Osteocyte (in vitro differentiated cells): Measurements from ENCODE around the gene DZIP1. TPM values are rescaled to one million over a fixed set of nuclear protein-coding genes. Genes with fewer than 3 reads are reported as not detected.

Experiments used
- DNase-seq: peaks from one replicate; pipeline ENCODE4 v3.0.0; 2021; ENCODE audit warnings: mixed read lengths; ENCODE audit not compliant: unreplicated experiment; ENCODE audit errors: extremely low spot score
- H3K27ac Mint-ChIP-seq: one replicate; pipeline ENCODE4 v1.8.0; 2021; ENCODE audit warnings: mild to moderate bottlenecking, mixed read lengths; ENCODE audit not compliant: unreplicated experiment
- H3K27me3 Mint-ChIP-seq: one replicate; pipeline ENCODE4 v1.8.0; 2021; ENCODE audit warnings: mixed read lengths; ENCODE audit not compliant: unreplicated experiment
- H3K36me3 Mint-ChIP-seq: one replicate; pipeline ENCODE4 v1.8.0; 2021; ENCODE audit warnings: mixed read lengths; ENCODE audit not compliant: unreplicated experiment
- H3K4me1 Mint-ChIP-seq: one replicate; pipeline ENCODE4 v1.8.0; 2021; ENCODE audit warnings: mixed read lengths; ENCODE audit not compliant: unreplicated experiment
- H3K4me3 Mint-ChIP-seq: one replicate; pipeline ENCODE4 v1.8.0; 2021; ENCODE audit warnings: mild to moderate bottlenecking, moderate library complexity, mixed read lengths; ENCODE audit not compliant: unreplicated experiment
- H3K9me3 Mint-ChIP-seq: one replicate; pipeline ENCODE4 v1.8.0; 2021; ENCODE audit warnings: mixed read lengths; ENCODE audit not compliant: unreplicated experiment
- CTCF ChIP-seq: fragments of 200-600 bp; sonication (generic); IDR thresholded peaks from 2 replicates; pipeline ENCODE4 v1.5.0; 2021; ENCODE audit warnings: antibody characterized with exemption, mild to moderate bottlenecking, moderate library complexity
- total RNA-seq: library from RNA; stranded (reverse); gene quantifications from 2 replicates; pipeline ENCODE4 v1.2.1, GENCODE V29; 2021

DZIP1 gene
- total RNA-seq, 1 donor from 2014 or later, result 50.8 TPM

GRCh38 chr13:95643571-95643935 lies 953 bp downstream of the DZIP1 start:
- no peak for DNase-seq
- peaks cover 39% of the 10 kb centered on the region for H3K4me1 Mint-ChIP-seq
- H3K4me3 Mint-ChIP-seq, result peak overlapping the region; percentile 95
- no peaks in the 10 kb centered on the region for H3K9me3 Mint-ChIP-seq
- H3K27ac Mint-ChIP-seq, result peak overlapping the region; percentile 97
- peaks cover 18% of the 10 kb centered on the region for H3K36me3 Mint-ChIP-seq
- TF ChIP-seq CTCF, result no peak
- no peaks in the 10 kb centered on the region for H3K27me3 Mint-ChIP-seq

- H3K27ac Mint-ChIP-seq, result peak overlapping the region; percentile 97
Measured at GRCh38 chr13:95642999-95643398, 1.5 kb downstream of the DZIP1 start.

GRCh38 chr13:95642028-95642621 lies 2.4 kb downstream of the DZIP1 start:
- Mint-ChIP-seq H3K4me1 (peaks cover 39% of the 10 kb centered on the region), H3K27me3 (no peaks in the 10 kb centered on the region), H3K9me3 (no peaks in the 10 kb centered on the region), H3K27ac (no peak overlapping the region), H3K4me3 (peak overlapping the region; percentile 52), H3K36me3 (peaks cover 23% of the 10 kb centered on the region)
- TF ChIP-seq CTCF, result no peak
- DNase-seq, result no peak

More at GRCh38 chr13:95642999-95643398, 1.5 kb downstream of the DZIP1 start:
- Mint-ChIP-seq H3K4me3 (peak overlapping the region; percentile 95), H3K9me3 (no peaks in the 10 kb centered on the region), H3K27me3 (no peaks in the 10 kb centered on the region), H3K36me3 (peaks cover 20% of the 10 kb centered on the region), H3K4me1 (peaks cover 39% of the 10 kb centered on the region)
- TF ChIP-seq CTCF, result no peak
- DNase-seq, result no peak

GRCh38 chr13:95641291-95642027 lies 3.0 kb downstream of the DZIP1 start:
- no peak for DNase-seq
- Mint-ChIP-seq H3K27ac (no peak overlapping the region), H3K36me3 (peaks cover 25% of the 10 kb centered on the region), H3K4me1 (peaks cover 39% of the 10 kb centered on the region), H3K4me3 (peak overlapping the region; percentile 62), H3K27me3 (no peaks in the 10 kb centered on the region), H3K9me3 (no peaks in the 10 kb centered on the region)
- no peak for TF ChIP-seq CTCF

GRCh38 chr13:95636853-95637252 lies 7.7 kb downstream of the DZIP1 start:
- H3K27ac Mint-ChIP-seq, result no peak overlapping the region
- H3K4me1 Mint-ChIP-seq, result peaks cover 19% of the 10 kb centered on the region
- no peaks in the 10 kb centered on the region for H3K9me3 Mint-ChIP-seq
- H3K27me3 Mint-ChIP-seq, result no peaks in the 10 kb centered on the region
- no peak overlapping the region for H3K4me3 Mint-ChIP-seq
- no peak for TF ChIP-seq CTCF
- DNase-seq, result no peak
- H3K36me3 Mint-ChIP-seq, result peaks cover 54% of the 10 kb centered on the region
